Fibroblast of lung (primary cell): Measurements from ENCODE around the gene ALDH1L1. TPM values are rescaled to one million over a fixed set of nuclear protein-coding genes. Genes with fewer than 3 reads are reported as not detected.

Experiments used
- DNase-seq, 2 donors: peaks; one replicate each; pipeline versions ENCODE4 v3.0.0 to v3.0.0-alpha.2; 2010; ENCODE audit warnings: low read depth in 2 of 2
- H2AFZ ChIP-seq: 2 replicates; pipeline ENCODE4 v1.5.1; 2012; ENCODE audit warnings: low read length, control low read depth, inconsistent platforms
- H3K27ac ChIP-seq: 2 replicates; pipeline ENCODE4 v1.5.1; 2011; ENCODE audit warnings: low read length, control low read depth; ENCODE audit not compliant: insufficient read depth
- H3K27me3 ChIP-seq: 2 replicates; pipeline ENCODE4 v1.5.1; 2011; ENCODE audit warnings: mild to moderate bottlenecking, low read length; ENCODE audit not compliant: control insufficient read depth, insufficient read depth
- H3K36me3 ChIP-seq: 2 replicates; pipeline ENCODE4 v1.5.1; 2011; ENCODE audit warnings: low read length; ENCODE audit not compliant: control insufficient read depth, insufficient read depth
- H3K4me1 ChIP-seq: 2 replicates; pipeline ENCODE4 v1.5.1; 2011; ENCODE audit warnings: low read length; ENCODE audit not compliant: control insufficient read depth, insufficient read depth; ENCODE audit errors: extremely low read depth
- H3K4me2 ChIP-seq: 2 replicates; pipeline ENCODE4 v1.5.1; 2011; ENCODE audit warnings: low read length, control low read depth; ENCODE audit not compliant: insufficient read depth; ENCODE audit errors: extremely low read depth
- H3K4me3 ChIP-seq, 4 experiments: fragments of 200-600 bp in 1 of 4; sonication (generic) in 1 of 4; replicated peaks in 1 of 4; 2 replicates each; pipeline ENCODE4 v1.5.1; 2011 to 2016; ENCODE audit warnings: low read length in 4 of 4, low read depth in 3 of 4, mild to moderate bottlenecking in 3 of 4, control low read depth in 2 of 4, inconsistent platforms in 1 of 4, mixed read lengths in 1 of 4; ENCODE audit not compliant: insufficient read depth in 1 of 4; ENCODE audit errors: control extremely low read depth in 1 of 4
- H3K79me2 ChIP-seq: 2 replicates; pipeline ENCODE4 v1.5.1; 2012; ENCODE audit warnings: mild to moderate bottlenecking, low read length, inconsistent platforms; ENCODE audit not compliant: control insufficient read depth, insufficient read depth
- H3K9ac ChIP-seq: 2 replicates; pipeline ENCODE4 v1.5.1; 2011; ENCODE audit warnings: mild to moderate bottlenecking, low read length, control low read depth; ENCODE audit not compliant: insufficient read depth
- H3K9me3 ChIP-seq: 2 replicates; pipeline ENCODE4 v1.5.1; 2012; ENCODE audit warnings: low read depth, low read length; ENCODE audit not compliant: control insufficient read depth, insufficient read depth
- H4K20me1 ChIP-seq: 2 replicates; pipeline ENCODE4 v1.5.1; 2011; ENCODE audit warnings: low read length; ENCODE audit not compliant: control insufficient read depth, insufficient read depth; ENCODE audit errors: extremely low read depth
- CTCF ChIP-seq, 2 donors: IDR thresholded peaks in 1 of 2; conservative IDR thresholded peaks in 1 of 2; 1 replicate in 1 of 2; 2 replicates in 1 of 2; pipeline ENCODE4 v1.5.1; 2011 to 2012; ENCODE audit warnings: low read length in 2 of 2, control low read depth in 1 of 2, inconsistent platforms in 1 of 2, low read depth in 1 of 2, mild to moderate bottlenecking in 1 of 2
- EZH2 ChIP-seq: IDR thresholded peaks from 2 replicates; pipeline ENCODE4 v1.5.1; 2012; ENCODE audit warnings: low read length, control low read depth, mild to moderate bottlenecking; ENCODE audit errors: missing control alignments
- polyA plus RNA-seq, 2 donors: library from polyadenylated mRNA; depleted of rRNA in 1 of 2; stranded (reverse) in 1 of 2; unstranded in 1 of 2; fragments of >200 nt; gene quantifications; 2 replicates each; pipeline ENCODE4 v1.2.1, GENCODE V29; 2011 to 2012; ENCODE audit warnings: missing spikeins in 1 of 2
- total RNA-seq: library from RNA; depleted of rRNA; stranded (reverse); fragments of >200 nt; gene quantifications from 2 replicates; pipeline ENCODE4 v1.2.1, GENCODE V29; 2014

The ALDH1L1 gene
- total and polyA plus RNA-seq, 2 donors (not counting 1 experiment from before 2014, with no cell fraction given): not detected

GRCh38 chr3:126105691-126106187 is 74.6 kb downstream of the ALDH1L1 start:
- DNase-seq: no peak
- no peak for TF ChIP-seq CTCF (conservative IDR thresholded peaks at IDR 0.05 in 1 of 2, IDR thresholded peaks at IDR 0.05 in 1 of 2; ENCODE audit: low read depth in 1 of 2, low read length in 2 of 2)
- no peak for TF ChIP-seq EZH2
- Histone ChIP-seq H3K27ac (no peak overlapping the region), H3K9me3 (no peaks in the 10 kb centered on the region), H3K27me3 (peaks cover 2% of the 10 kb centered on the region), H3K4me3 (no peak overlapping the region), H3K4me1 (no peaks in the 10 kb centered on the region), H3K4me2 (no peak overlapping the region), H3K36me3 (no peaks in the 10 kb centered on the region), H3K9ac (no peak overlapping the region), H4K20me1 (no peaks in the 10 kb centered on the region), H2AFZ (no peak overlapping the region), H3K79me2 (no peaks in the 10 kb centered on the region)

- H4K20me1 ChIP-seq: no peaks in the 10 kb centered on the region
- H3K4me1 ChIP-seq: no peaks in the 10 kb centered on the region
- H3K36me3 ChIP-seq: no peaks in the 10 kb centered on the region
- peaks cover 2% of the 10 kb centered on the region for H3K27me3 ChIP-seq
- no peak overlapping the region for H2AFZ ChIP-seq
- H3K4me2 ChIP-seq: no peak overlapping the region
- no peak overlapping the region for H3K27ac ChIP-seq
- H3K4me3 ChIP-seq: no peak overlapping the region
- no peak for TF ChIP-seq EZH2
- TF ChIP-seq CTCF (conservative IDR thresholded peaks at IDR 0.05 in 1 of 2, IDR thresholded peaks at IDR 0.05 in 1 of 2; ENCODE audit: low read depth in 1 of 2, low read length in 2 of 2): no peak
- DNase-seq: no peak
- no peaks in the 10 kb centered on the region for H3K9me3 ChIP-seq
- H3K9ac ChIP-seq: no peak overlapping the region
- no peaks in the 10 kb centered on the region for H3K79me2 ChIP-seq
Observed at GRCh38 chr3:126104742-126105605, 75.4 kb downstream of the ALDH1L1 start.

GRCh38 chr3:126104028-126104635 is 76.3 kb downstream of the ALDH1L1 start:
- Histone ChIP-seq H3K9ac (no peak overlapping the region), H3K36me3 (no peaks in the 10 kb centered on the region), H4K20me1 (no peaks in the 10 kb centered on the region), H3K9me3 (no peaks in the 10 kb centered on the region), H2AFZ (no peak overlapping the region), H3K4me2 (no peak overlapping the region), H3K4me3 (no peak overlapping the region), H3K27ac (no peak overlapping the region), H3K4me1 (no peaks in the 10 kb centered on the region), H3K79me2 (no peaks in the 10 kb centered on the region), H3K27me3 (peaks cover 5% of the 10 kb centered on the region)
- no peak for TF ChIP-seq EZH2
- TF ChIP-seq CTCF (conservative IDR thresholded peaks at IDR 0.05 in 1 of 2, IDR thresholded peaks at IDR 0.05 in 1 of 2; ENCODE audit: low read depth in 1 of 2, low read length in 2 of 2): no peak
- no peak for DNase-seq
